Vagina (tissue), 2 donors: ENCODE results near the gene ART3. TPM values are rescaled to one million over a fixed set of nuclear protein-coding genes. Genes with fewer than 3 reads are reported as not detected.
A peak's percentile ranks its signal among the peaks of the same experiment; 100 is the strongest.

Experiments
- DNase-seq, 2 donors: peaks; one replicate each; pipeline ENCODE4 v3.0.0-alpha.2; 2017; ENCODE audit errors: extremely low spot score in 2 of 2
- H3K27ac ChIP-seq: fragments of 200-600 bp; sonication (generic); one replicate; pipeline ENCODE4 v1.5.1; 2019
- H3K27me3 ChIP-seq: fragments of 200-600 bp; sonication (generic); one replicate; pipeline ENCODE4 v1.5.1; 2019
- H3K36me3 ChIP-seq, 2 donors: fragments of 200-600 bp; sonication (generic); one replicate each; pipeline ENCODE4 v1.5.1; 2017 to 2019
- H3K4me1 ChIP-seq: fragments of 200-600 bp; sonication (generic); one replicate; pipeline ENCODE4 v1.5.1; 2019
- H3K4me3 ChIP-seq, 2 donors: fragments of 200-600 bp; sonication (generic); 1 replicate in 1 of 2; 2 replicates in 1 of 2; pipeline ENCODE4 v1.5.1; 2016 to 2019
- H3K9me3 ChIP-seq: fragments of 200-600 bp; sonication (generic); one replicate; pipeline ENCODE4 v1.5.1; 2019
- CTCF ChIP-seq, 3 experiments: fragments of 450-650 bp in 2 of 3; fragments of 200-600 bp in 1 of 3; sonication (generic) in 1 of 3; IDR thresholded peaks; one replicate each; pipeline ENCODE4 v1.5.1; 2017 to 2019; ENCODE audit warnings: antibody characterized with exemption in 3 of 3, mild to moderate bottlenecking in 2 of 3, moderate library complexity in 2 of 3
- POLR2A ChIP-seq, 2 donors: fragments of 450-650 bp; IDR thresholded peaks; one replicate each; pipeline ENCODE4 v1.6.1; 2017; ENCODE audit warnings: antibody characterized with exemption in 2 of 2, mild to moderate bottlenecking in 2 of 2, moderate library complexity in 2 of 2
- POLR2AphosphoS5 ChIP-seq, 2 donors: sonication (generic); formaldehyde crosslinking; IDR thresholded peaks; one replicate each; pipeline ENCODE4 v1.9.0; 2017; ENCODE audit warnings: antibody characterized with exemption in 2 of 2, mild to moderate bottlenecking in 2 of 2, low read depth in 1 of 2; ENCODE audit not compliant: insufficient read depth in 1 of 2
- intact Hi-C: fragments of 100-400 bp; cut with DNase I; formaldehyde crosslinking; loops from one replicate; pipeline ENCODE4 v1.15.1; 2023
- total RNA-seq: library from RNA; depleted of rRNA; stranded (reverse); fragments of >200 nt; gene quantifications from one replicate; pipeline ENCODE4 v1.2.3, GENCODE V29; 2016

The ART3 gene
- total RNA-seq, 1 donor from 2014 or later = 0.74 TPM

- peaks cover 34% of the 10 kb centered on the region for H3K4me1 ChIP-seq
- peaks cover 0 to 17% of the 10 kb centered on the region in 2 donors for H3K36me3 ChIP-seq
- H3K4me3 ChIP-seq = no peak overlapping the region
- H3K27me3 ChIP-seq = no peaks in the 10 kb centered on the region
- H3K27ac ChIP-seq = no peak overlapping the region
- no peak for DNase-seq
- no peaks in the 10 kb centered on the region for H3K9me3 ChIP-seq
- TF ChIP-seq POLR2A (IDR thresholded peaks at IDR 0.05) (no peak), CTCF (IDR thresholded peaks at IDR 0.05) (no peak), POLR2AphosphoS5 (IDR thresholded peaks at IDR 0.05; ENCODE audit: insufficient read depth in 1 of 2, low read depth in 1 of 2) (no peak)
- intact Hi-C loops = no loop called here
These were observed 70.0 kb downstream of the ART3 start for GRCh38 chr4:76144546-76144945.

GRCh38 chr4:76147454-76148141 is 73.1 kb downstream of the ART3 start:
- no peak for DNase-seq
- TF ChIP-seq POLR2AphosphoS5 (IDR thresholded peaks at IDR 0.05; ENCODE audit: insufficient read depth in 1 of 2, low read depth in 1 of 2) (no peak), POLR2A (IDR thresholded peaks at IDR 0.05) (no peak), CTCF (IDR thresholded peaks at IDR 0.05) (no peak)
- Histone ChIP-seq H3K9me3 (no peaks in the 10 kb centered on the region), H3K27me3 (no peaks in the 10 kb centered on the region), H3K27ac (peak overlapping the region; percentile 93), H3K4me1 (peaks cover 36% of the 10 kb centered on the region), H3K4me3 (peak overlapping the region; percentile 81 to 99), H3K36me3 (peaks cover 0 to 6% of the 10 kb centered on the region in 2 donors)
- intact Hi-C loops = loop anchor here (5.0 kb wide), 1 partner anchor 65 kb away; the partner anchor contains the start of gene SCARB2

GRCh38 chr4:76148142-76148865 is 73.8 kb downstream of the ART3 start, which contains the start of gene NUP54:
Gene NUP54 (minus strand): TSS chr4:76148397. CDS start chr4:76148374, 23 bp downstream.
- peaks cover 0 to 3% of the 10 kb centered on the region in 2 donors for H3K36me3 ChIP-seq
- H3K4me3 ChIP-seq = peak within 1 kb of the TSS; percentile 81 to 99
- DNase-seq = peak in 1 of 2 donors; percentile 95
- no peak for TF ChIP-seq CTCF (IDR thresholded peaks at IDR 0.05)
- peak in 1 of 2 donors; percentile 65 for TF ChIP-seq POLR2A (IDR thresholded peaks at IDR 0.05)
- peak; percentile 94 to 95 for TF ChIP-seq POLR2AphosphoS5 (IDR thresholded peaks at IDR 0.05; ENCODE audit: insufficient read depth in 1 of 2, low read depth in 1 of 2)
- no peaks in the 10 kb centered on the region for H3K27me3 ChIP-seq
- peaks cover 36% of the 10 kb centered on the region for H3K4me1 ChIP-seq
- H3K9me3 ChIP-seq = no peaks in the 10 kb centered on the region
- intact Hi-C loops = loop anchor here (5.0 kb wide), 1 partner anchor 64 kb away; the partner anchor contains the start of gene SCARB2
- H3K27ac ChIP-seq = peak within 1 kb of the TSS; percentile 93

- Histone ChIP-seq H3K27ac (no peak overlapping the region), H3K4me1 (peaks cover 12% of the 10 kb centered on the region), H3K36me3 (no peaks in the 10 kb centered on the region), H3K9me3 (no peaks in the 10 kb centered on the region), H3K27me3 (no peaks in the 10 kb centered on the region), H3K4me3 (no peak overlapping the region)
- TF ChIP-seq POLR2A (IDR thresholded peaks at IDR 0.05) = no peak
- TF ChIP-seq POLR2AphosphoS5 (IDR thresholded peaks at IDR 0.05; ENCODE audit: insufficient read depth in 1 of 2, low read depth in 1 of 2) = no peak
- TF ChIP-seq CTCF (IDR thresholded peaks at IDR 0.05) = no peak
- no peak for DNase-seq
- intact Hi-C loops = no loop called here
These were observed 78.8 kb downstream of the ART3 start for GRCh38 chr4:76153356-76153755.
